Lower lobe of right lung (tissue), 2 donors: ENCODE data around the gene L3MBTL2. TPM values are rescaled to one million over a fixed set of nuclear protein-coding genes. Genes with fewer than 3 reads are reported as not detected.
"Not testable (repeated sequence)": the region's sequence is repeated elsewhere in the genome, so short reads cannot be mapped to it uniquely, and the experiment has no call there.

ENCODE experiments used
- ATAC-seq, 2 donors: fragments of 200-7000 bp; cut with Tn5 transposase; one replicate each; pipeline ENCODE4 v1.9.1; 2020 to 2022; ENCODE audit warnings: mild to moderate bottlenecking in 2 of 2, moderate library complexity in 2 of 2
- DNase-seq: peaks from one replicate; pipeline ENCODE4 v3.0.0-alpha.2; 2020
- H3K27ac ChIP-seq: fragments of 200-600 bp; one replicate; pipeline ENCODE4 v1.8.0; 2022
- H3K27me3 ChIP-seq: fragments of 200-600 bp; one replicate; pipeline ENCODE4 v1.8.0; 2022; ENCODE audit warnings: low read depth
- H3K36me3 ChIP-seq: fragments of 200-600 bp; one replicate; pipeline ENCODE4 v1.8.0; 2022; ENCODE audit warnings: mild to moderate bottlenecking
- H3K4me1 ChIP-seq: fragments of 200-600 bp; one replicate; pipeline ENCODE4 v1.8.0; 2022
- H3K4me3 ChIP-seq: fragments of 200-600 bp; one replicate; pipeline ENCODE4 v1.8.0; 2022; ENCODE audit warnings: mild to moderate bottlenecking
- H3K9me3 ChIP-seq: fragments of 200-600 bp; one replicate; pipeline ENCODE4 v1.8.0; 2022
- CTCF ChIP-seq: fragments of 200-600 bp; IDR thresholded peaks from one replicate; pipeline ENCODE4 v1.8.0; 2022; ENCODE audit warnings: antibody characterized with exemption, mild to moderate bottlenecking
- intact Hi-C: fragments of 100-400 bp; cut with DNase I; formaldehyde crosslinking; loops from one replicate; pipeline ENCODE4 v1.11.0; 2022
- total RNA-seq: library from RNA; stranded (reverse); fragmentation: NEBNext Ultra II Directional; extraction: Animal tissue kit (Norgen Biotek cat#: 25700); gene quantifications from one replicate; pipeline ENCODE4 v1.2.1, GENCODE V29; 2021
- donor health status: DM: no; HTN: yes; CAD: no; lungs with severe emphysema.

L3MBTL2 gene
- total RNA-seq, 1 donor from 2014 or later = 22.8 TPM

- no peak overlapping the region for H3K4me3 ChIP-seq
- intact Hi-C loops = no loop called here
- no peak for DNase-seq
- H3K36me3 ChIP-seq = peaks cover 100% of the 10 kb centered on the region
- H3K27me3 ChIP-seq = no peaks in the 10 kb centered on the region
- H3K4me1 ChIP-seq = no peaks in the 10 kb centered on the region
- TF ChIP-seq CTCF = no peak
- no peak overlapping the region for H3K27ac ChIP-seq
- no peaks in the 10 kb centered on the region for H3K9me3 ChIP-seq
- no peak for ATAC-seq
These were observed 45.0 kb downstream of the L3MBTL2 start for GRCh38 chr22:41250127-41250526.

DNA sequence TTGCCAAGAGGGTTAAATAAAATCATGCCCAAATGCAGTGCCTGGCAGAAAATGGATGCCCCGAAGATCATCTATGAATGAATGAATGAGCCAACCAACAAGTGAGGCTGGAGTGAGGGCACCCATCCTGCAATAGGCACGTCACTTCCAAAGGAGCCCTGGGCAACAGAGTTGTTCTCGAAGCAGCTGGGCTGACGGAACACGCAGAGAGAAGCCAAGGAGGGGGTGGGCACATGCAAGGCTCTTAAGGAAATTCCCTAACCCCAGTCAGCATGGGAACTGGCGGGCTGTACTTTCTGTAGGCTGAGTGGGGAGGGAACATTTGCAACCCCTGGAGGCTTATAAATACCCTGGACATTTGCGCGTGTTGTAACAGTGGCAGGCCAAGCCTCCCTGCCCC, 47.3 kb downstream of the L3MBTL2 start:
- Histone ChIP-seq H3K4me1 (no peaks in the 10 kb centered on the region), H3K9me3 (no peaks in the 10 kb centered on the region), H3K36me3 (peaks cover 100% of the 10 kb centered on the region), H3K27me3 (no peaks in the 10 kb centered on the region), H3K27ac (no peak overlapping the region), H3K4me3 (no peak overlapping the region)
- ATAC-seq = no peak
- no peak for TF ChIP-seq CTCF
- intact Hi-C loops = no loop called here
- no peak for DNase-seq

GRCh38 chr22:41254230-41254629, 49.1 kb downstream of the L3MBTL2 start:
- H3K4me3 ChIP-seq = no peak overlapping the region
- ATAC-seq (no peak), DNase-seq (no peak)
- TF ChIP-seq CTCF = no peak
- H3K27ac ChIP-seq = no peak overlapping the region
- intact Hi-C loops = no loop called here
- no peaks in the 10 kb centered on the region for H3K9me3 ChIP-seq
- H3K4me1 ChIP-seq = no peaks in the 10 kb centered on the region
- H3K36me3 ChIP-seq = peaks cover 98% of the 10 kb centered on the region
- no peaks in the 10 kb centered on the region for H3K27me3 ChIP-seq

DNA sequence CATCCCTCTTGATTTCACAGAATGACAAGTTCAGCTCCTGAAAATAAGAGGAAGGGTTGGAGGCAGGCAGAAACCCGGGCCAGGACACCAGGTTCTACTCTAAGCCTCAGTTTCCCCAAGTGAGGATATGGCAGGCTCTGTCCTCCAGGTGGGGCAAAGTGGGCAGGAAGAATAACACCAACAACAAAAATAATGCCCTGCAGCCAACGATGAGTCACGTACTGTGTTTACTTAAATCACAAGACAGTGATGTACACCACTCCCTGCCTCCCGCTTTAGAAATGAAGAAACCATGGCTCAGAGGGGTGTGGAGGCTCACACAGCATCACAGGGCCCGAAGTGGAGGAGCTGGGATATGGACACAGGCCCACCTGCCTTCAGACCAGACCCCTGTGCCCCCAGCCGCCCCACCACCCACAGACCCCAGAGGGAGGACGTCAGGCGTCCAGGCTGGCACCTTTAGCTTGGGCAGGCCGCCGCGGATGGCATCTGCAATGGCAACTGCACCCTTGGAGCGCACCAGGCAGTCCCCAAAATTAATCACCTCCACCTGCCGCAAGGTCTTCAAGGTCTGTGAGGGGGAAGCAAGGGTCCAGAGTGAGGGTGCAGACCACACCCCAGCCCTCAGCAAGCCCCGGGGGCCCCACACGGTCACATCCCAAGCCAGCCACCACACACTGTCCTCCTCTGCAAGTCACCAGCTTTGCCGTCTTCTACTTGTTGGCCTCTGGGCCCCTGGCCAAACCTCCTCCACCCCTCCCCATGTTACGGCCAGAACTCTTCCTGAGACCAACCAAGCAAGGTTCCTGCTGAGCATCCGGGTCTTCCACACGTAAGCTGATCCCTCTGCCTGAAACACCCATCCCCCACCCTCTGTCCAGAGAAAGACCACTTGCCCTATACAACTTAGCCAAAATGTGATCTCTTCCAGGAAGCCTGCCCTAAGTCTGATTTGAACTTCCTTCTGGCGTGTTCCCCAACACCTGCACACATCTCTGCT, 51.4 kb downstream of the L3MBTL2 start:
- H3K4me1 ChIP-seq = no peaks in the 10 kb centered on the region
- H3K27ac ChIP-seq = no peak overlapping the region
- H3K4me3 ChIP-seq = no peak overlapping the region
- peaks cover 98% of the 10 kb centered on the region for H3K36me3 ChIP-seq
- DNase-seq = no peak
- intact Hi-C loops = no loop called here
- no peaks in the 10 kb centered on the region for H3K9me3 ChIP-seq
- no peaks in the 10 kb centered on the region for H3K27me3 ChIP-seq
- no peak for ATAC-seq
- TF ChIP-seq CTCF = no peak

GRCh38 chr22:41257696-41258095, 52.6 kb downstream of the L3MBTL2 start:
- no peak for DNase-seq
- intact Hi-C loops = no loop called here
- Histone ChIP-seq H3K27ac (no peak overlapping the region), H3K36me3 (peaks cover 98% of the 10 kb centered on the region), H3K4me3 (no peak overlapping the region), H3K4me1 (no peaks in the 10 kb centered on the region), H3K9me3 (no peaks in the 10 kb centered on the region), H3K27me3 (no peaks in the 10 kb centered on the region)
- TF ChIP-seq CTCF = no peak
- ATAC-seq = no peak

GRCh38 chr22:41259756-41260155, 54.6 kb downstream of the L3MBTL2 start:
- H3K9me3 ChIP-seq, H3K4me3 ChIP-seq, H3K27ac ChIP-seq, DNase-seq, ATAC-seq, H3K27me3 ChIP-seq, H3K4me1 ChIP-seq, intact Hi-C loops: not testable (repeated sequence)
- H3K36me3 ChIP-seq = peaks cover 98% of the 10 kb centered on the region
